NCI-H524 treated with DMSO at 0.1 percent for 48 hours (cell line): ENCODE measurements around the gene KIF26A.
A peak's percentile ranks its signal among the peaks of the same experiment; 100 is the strongest.
"Not testable (repeated sequence)": the region's sequence is repeated elsewhere in the genome, so short reads cannot be mapped to it uniquely, and the experiment has no call there.

Experiments
- DNase-seq: peaks from one replicate; lab custom pipeline; 2025; lab: John Stamatoyannopoulos, UW

The KIF26A gene

GRCh38 chr14:104208331-104208730, 69.9 kb downstream of the KIF26A start:
- DNase-seq = not testable (repeated sequence)

- not testable (repeated sequence) for DNase-seq
Measured at GRCh38 chr14:104209071-104209470, 70.7 kb downstream of the KIF26A start.

GRCh38 chr14:104209985-104210816, 71.8 kb downstream of the KIF26A start:
- DNase-seq = no peak

GRCh38 chr14:104210817-104211195, 72.4 kb downstream of the KIF26A start:
- no peak for DNase-seq

- no peak for DNase-seq
Measured at GRCh38 chr14:104211215-104211614, 72.8 kb downstream of the KIF26A start.

GRCh38 chr14:104211741-104212140, 73.4 kb downstream of the KIF26A start:
- no peak for DNase-seq

- no peak for DNase-seq
Measured at GRCh38 chr14:104212206-104213095, 74.1 kb downstream of the KIF26A start.

- no peak for DNase-seq
Measured at GRCh38 chr14:104213301-104214034, 75.1 kb downstream of the KIF26A start.

- DNase-seq = no peak
Measured at GRCh38 chr14:104214431-104215218, 76.2 kb downstream of the KIF26A start.

GRCh38 chr14:104215706-104216334, 77.4 kb downstream of the KIF26A start:
- no peak for DNase-seq

GRCh38 chr14:104216457-104216856, 78.1 kb downstream of the KIF26A start:
- DNase-seq = no peak

- DNase-seq = no peak
Measured at GRCh38 chr14:104217486-104218360, 79.3 kb downstream of the KIF26A start.

- DNase-seq = peak; percentile 32
Measured at GRCh38 chr14:104218361-104219180, 80.2 kb downstream of the KIF26A start.

GRCh38 chr14:104219731-104220214, 81.4 kb downstream of the KIF26A start:
- DNase-seq = peak; percentile 25

- DNase-seq = peak; percentile 18
Measured at GRCh38 chr14:104220215-104221070, 82.1 kb downstream of the KIF26A start.

- DNase-seq = no peak
Measured at GRCh38 chr14:104221071-104221625, 82.8 kb downstream of the KIF26A start.

GRCh38 chr14:104221636-104222369, 83.4 kb downstream of the KIF26A start:
- no peak for DNase-seq
